GM18499 (cell line): ENCODE results near the gene CD40.

ENCODE experiments used
- ATAC-seq: cut with Tn5 transposase; IDR thresholded peaks from one replicate; pipeline ENCODE4 v1.9.1; 2021; ENCODE audit warnings: moderate number of reproducible peaks; ENCODE audit not compliant: insufficient read depth, unreplicated experiment

CD40 gene

GRCh38 chr20:46121184-46121930, 3.2 kb downstream of the CD40 start:
- no peak for ATAC-seq

- no peak for ATAC-seq
Measured at GRCh38 chr20:46122071-46122470, 4.0 kb downstream of the CD40 start.

- no peak for ATAC-seq
Measured at GRCh38 chr20:46122516-46123481, 4.7 kb downstream of the CD40 start.

GRCh38 chr20:46123482-46124245, 5.5 kb downstream of the CD40 start:
- no peak for ATAC-seq

GRCh38 chr20:46126440-46127056, 8.4 kb downstream of the CD40 start:
- ATAC-seq, result no peak

- no peak for ATAC-seq
Measured at GRCh38 chr20:46127396-46128010, 9.4 kb downstream of the CD40 start.

GRCh38 chr20:46128310-46129151, 10.4 kb downstream of the CD40 start:
- ATAC-seq, result no peak

- no peak for ATAC-seq
Measured at GRCh38 chr20:46129955-46130481, 11.9 kb downstream of the CD40 start.

GRCh38 chr20:46130534-46130933, 12.4 kb downstream of the CD40 start:
- no peak for ATAC-seq

- ATAC-seq, result no peak
Measured at GRCh38 chr20:46131396-46131795, 13.3 kb downstream of the CD40 start.

- no peak for ATAC-seq
Measured at GRCh38 chr20:46132705-46133120, 14.6 kb downstream of the CD40 start.

- no peak for ATAC-seq
Measured at GRCh38 chr20:46133886-46134654, 16.0 kb downstream of the CD40 start.

GRCh38 chr20:46134716-46135115, 16.6 kb downstream of the CD40 start:
- no peak for ATAC-seq

GRCh38 chr20:46135856-46136633, 17.9 kb downstream of the CD40 start:
- ATAC-seq, result no peak

- no peak for ATAC-seq
Measured at GRCh38 chr20:46137816-46138215, 19.7 kb downstream of the CD40 start.

GRCh38 chr20:46139266-46139889, 21.3 kb downstream of the CD40 start:
- no peak for ATAC-seq
